Endothelial cell of umbilical vein (primary cell): ENCODE results near the gene BCL7C.

Experiments
- CTCF ChIP-seq, 2 donors: IDR thresholded peaks; 1 replicate in 1 of 2; 2 replicates in 1 of 2; pipeline ENCODE4 v1.5.1; 2011; ENCODE audit warnings: low read length in 2 of 2, mild to moderate bottlenecking in 2 of 2, moderate library complexity in 2 of 2, control low read depth in 1 of 2, inconsistent platforms in 1 of 2, low read depth in 1 of 2; ENCODE audit not compliant: insufficient read depth in 1 of 2; ENCODE audit errors: extremely low read depth in 1 of 2
- EZH2 ChIP-seq: IDR thresholded peaks from 2 replicates; pipeline ENCODE4 v1.6.1; 2012; ENCODE audit warnings: borderline replicate concordance, low read depth, mild to moderate bottlenecking, moderate library complexity, low read length, inconsistent platforms; ENCODE audit not compliant: severe bottlenecking
- FOS ChIP-seq: IDR thresholded peaks from 2 replicates; pipeline ENCODE4 v1.6.1; 2011; ENCODE audit warnings: mild to moderate bottlenecking, low read length, moderate library complexity, borderline replicate concordance; ENCODE audit not compliant: insufficient read depth
- GATA2 ChIP-seq: IDR thresholded peaks from 2 replicates; pipeline ENCODE4 v1.7.0; 2011; ENCODE audit warnings: low read depth, mild to moderate bottlenecking, moderate library complexity, mixed read lengths, low read length; ENCODE audit not compliant: insufficient read length, insufficient read depth
- MAX ChIP-seq: IDR thresholded peaks from 2 replicates; pipeline ENCODE4 v1.6.1; 2011; ENCODE audit not compliant: insufficient read depth, insufficient read length
- MYC ChIP-seq: IDR thresholded peaks from one replicate; pipeline ENCODE4 v1.6.1; 2011; ENCODE audit warnings: mild to moderate bottlenecking, low read depth, low read length
- POLR2A ChIP-seq: IDR thresholded peaks from 2 replicates; pipeline ENCODE4 v1.6.1; 2012; ENCODE audit warnings: low read depth, mild to moderate bottlenecking, control low read depth, low read length
- POLR2AphosphoS5 ChIP-seq: IDR thresholded peaks from 2 replicates; pipeline ENCODE4 v1.6.1; 2012; ENCODE audit warnings: low read depth, mild to moderate bottlenecking, control low read depth, low read length, moderate library complexity; ENCODE audit not compliant: insufficient read depth

GRCh38 chr16:30918614-30919013 lies 24.7 kb upstream of the BCL7C start:
- TF ChIP-seq POLR2A (no peak), POLR2AphosphoS5 (no peak), MAX (no peak), EZH2 (no peak), CTCF (IDR thresholded peaks at IDR 0.05; ENCODE audit: extremely low read depth in 1 of 2, insufficient read depth in 1 of 2, low read depth in 1 of 2, low read length in 2 of 2) (no peak), MYC (no peak), GATA2 (no peak), FOS (no peak)
